DMS153 treated with DMSO at 0.1 percent for 48 hours (cell line): ENCODE measurements around the gene CTAG1A.
"Not testable (repeated sequence)": the region's sequence is repeated elsewhere in the genome, so short reads cannot be mapped to it uniquely, and the experiment has no call there.

ENCODE experiments used
- DNase-seq: peaks from one replicate; lab custom pipeline; 2025; ENCODE audit not compliant: unreplicated experiment; lab: John Stamatoyannopoulos, UW

The CTAG1A gene

GRCh38 chrX:154570361-154570760 lies 14.6 kb upstream of the CTAG1A start:
- DNase-seq, result not testable (repeated sequence)

DNA sequence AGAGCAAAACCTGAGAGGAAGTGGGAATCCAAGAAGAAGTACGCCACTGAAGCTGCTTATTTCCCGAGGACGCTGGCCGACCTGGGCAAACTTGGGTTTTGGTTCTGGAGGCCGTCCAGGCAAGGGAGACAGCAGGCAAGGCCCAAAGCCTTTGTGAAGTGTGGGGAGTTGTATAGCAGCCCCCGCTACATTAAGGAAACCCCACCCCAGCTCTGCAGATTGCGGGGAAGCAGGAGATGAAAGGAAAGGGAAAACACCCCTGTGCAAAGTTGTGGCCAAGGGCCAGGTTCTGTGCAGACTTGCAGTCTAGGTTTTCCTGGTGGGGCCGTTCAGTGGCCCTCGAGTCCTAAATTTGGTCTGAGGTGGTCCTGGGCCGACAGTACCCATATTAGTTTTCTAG lies 11.9 kb upstream of the CTAG1A start:
- not testable (repeated sequence) for DNase-seq

DNA sequence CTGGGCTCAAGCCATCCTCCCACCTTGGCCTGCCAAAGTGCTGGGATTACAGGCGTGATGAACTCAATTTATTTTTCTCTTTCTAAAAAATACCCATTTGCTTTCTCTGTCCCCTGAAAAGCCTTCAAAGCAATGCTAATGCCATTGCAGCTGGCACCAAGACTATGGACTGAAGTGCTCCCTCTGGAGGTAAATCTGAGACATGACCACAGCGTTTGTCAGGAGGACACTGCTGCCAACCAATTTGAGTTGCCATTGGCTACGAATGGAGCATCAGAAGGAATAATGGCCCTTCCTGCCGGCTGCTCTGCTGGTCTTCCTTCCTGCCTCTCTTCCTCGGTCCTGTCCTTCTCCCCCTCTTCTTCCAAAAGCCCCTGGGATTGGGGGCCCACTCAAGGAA lies 9.9 kb upstream of the CTAG1A start:
- DNase-seq, result not testable (repeated sequence)

DNA sequence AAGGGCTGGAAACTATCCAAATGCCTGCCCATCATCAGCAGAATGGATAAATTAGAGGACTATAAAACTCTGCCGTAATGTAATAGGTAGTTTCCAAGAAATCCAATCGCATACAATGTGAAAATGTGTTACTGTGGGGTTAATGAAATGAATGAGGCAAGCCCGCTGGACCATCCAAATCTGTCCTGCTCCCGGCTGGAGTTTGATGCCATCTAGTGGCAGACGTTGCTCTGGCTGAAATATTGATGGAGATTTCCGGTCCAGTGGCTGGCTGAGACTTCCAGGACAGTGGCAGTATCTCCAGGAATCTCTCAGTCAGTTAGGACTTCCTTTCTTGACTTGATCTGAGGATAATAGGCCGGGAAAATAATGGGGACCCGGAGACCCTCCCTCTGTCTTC lies 1.9 kb upstream of the CTAG1A start:
- not testable (repeated sequence) for DNase-seq

- DNase-seq, result not testable (repeated sequence)
Measured at GRCh38 chrX:154590415-154590814, 5.5 kb downstream of the CTAG1A start.

DNA sequence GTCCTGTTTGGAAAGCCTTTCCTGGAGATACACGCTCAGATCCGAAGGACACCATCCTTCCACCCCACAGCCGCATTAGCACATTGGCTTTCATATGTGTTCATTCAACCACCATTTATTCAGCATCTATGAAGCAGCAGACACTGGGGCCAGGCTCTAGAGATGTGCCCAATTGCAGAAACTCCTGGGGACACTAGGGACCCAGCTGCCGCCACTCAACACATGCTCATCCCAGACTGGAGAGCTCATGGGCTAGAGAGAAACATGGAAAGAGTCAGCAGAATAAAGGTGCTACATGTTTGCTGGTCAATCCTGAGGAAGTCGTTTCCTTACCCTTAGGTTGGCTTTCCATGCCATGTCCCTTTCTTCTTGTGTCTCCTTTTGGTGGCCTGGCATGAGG lies 7.6 kb downstream of the CTAG1A start:
- no peak for DNase-seq

DNA sequence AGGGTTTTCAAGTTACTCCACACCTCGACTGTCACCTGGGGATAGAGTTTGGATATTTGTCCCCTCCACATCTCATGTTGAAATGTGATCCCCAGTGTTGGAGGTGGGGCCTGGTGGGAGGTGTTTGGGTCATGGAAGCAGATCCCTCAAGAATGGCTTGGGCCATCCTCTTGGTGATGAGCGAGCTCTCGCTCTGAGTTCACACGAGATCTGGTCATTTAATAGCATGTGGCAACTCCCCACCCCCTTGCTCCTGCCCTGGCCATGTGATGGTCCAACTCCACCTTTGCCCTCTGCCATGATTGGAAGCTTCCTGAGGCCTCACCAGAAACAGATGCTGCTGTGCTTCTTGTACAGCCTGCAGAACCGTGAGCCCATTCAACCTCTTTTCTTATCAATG lies 8.3 kb downstream of the CTAG1A start:
- DNase-seq, result no peak

GRCh38 chrX:154594491-154594890 lies 9.6 kb downstream of the CTAG1A start:
- no peak for DNase-seq

DNA sequence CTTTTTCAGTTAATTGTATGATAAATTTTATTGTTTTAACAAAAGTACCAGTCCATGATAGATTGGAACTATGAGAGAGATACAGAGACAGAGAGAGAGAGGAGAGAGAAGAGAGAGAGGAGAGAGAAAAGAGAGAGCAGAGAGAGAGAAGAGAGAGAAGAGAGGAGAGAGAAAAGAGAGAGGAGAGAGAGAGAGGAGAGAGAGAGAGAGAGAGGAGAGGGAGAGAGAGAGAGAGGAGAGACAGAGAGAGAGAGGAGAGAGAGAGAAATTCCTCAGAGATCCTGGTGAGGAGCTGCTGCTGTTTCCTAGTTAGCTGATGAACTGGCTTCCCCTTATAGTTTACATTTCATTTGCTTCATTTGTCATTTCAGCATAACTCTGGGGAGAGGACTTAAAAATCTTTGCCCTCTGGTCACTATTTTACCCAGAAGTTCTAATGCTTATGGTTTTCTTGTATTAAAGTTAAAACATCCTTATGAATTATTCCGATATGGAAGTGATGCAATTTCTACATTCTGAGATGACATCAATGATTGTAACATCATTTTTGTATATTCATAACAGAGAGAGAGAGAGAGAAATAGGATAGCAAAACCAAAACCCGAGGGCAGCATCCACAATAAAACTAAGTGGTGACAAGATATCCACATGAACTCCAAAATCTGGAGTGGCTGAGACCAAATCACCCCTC lies 10.8 kb downstream of the CTAG1A start:
- no peak for DNase-seq

DNA sequence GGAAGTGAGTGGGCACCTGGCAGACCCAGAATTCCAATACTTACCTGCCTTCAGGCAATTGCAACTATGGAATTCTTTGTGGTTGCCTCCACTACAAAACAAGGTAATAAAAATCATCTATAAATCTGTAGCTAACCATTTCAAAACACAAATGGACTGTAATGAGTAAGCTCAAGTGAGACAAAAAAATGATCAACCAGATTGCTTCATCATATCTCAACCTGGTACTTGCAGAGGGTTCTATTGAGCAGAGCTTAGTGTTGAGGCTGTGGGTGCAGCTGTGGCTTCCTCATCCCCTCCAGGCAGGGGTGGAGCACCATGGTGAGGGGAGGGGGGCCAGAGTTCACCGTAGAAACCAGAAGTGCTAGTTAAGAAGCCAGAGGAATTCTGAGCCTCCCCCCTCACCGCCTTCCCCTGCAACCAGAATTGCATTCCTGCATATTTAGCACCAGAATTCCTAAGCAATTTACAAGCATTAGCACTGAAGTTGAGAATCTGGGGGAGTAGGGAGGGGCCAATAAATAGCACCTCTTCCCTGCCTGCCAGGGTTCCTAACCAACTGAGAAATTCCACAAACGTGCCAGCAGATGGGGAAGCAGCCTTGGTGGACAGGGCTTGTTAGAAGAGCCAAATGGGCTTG lies 11.5 kb downstream of the CTAG1A start:
- no peak for DNase-seq

GRCh38 chrX:154597221-154597620 lies 12.3 kb downstream of the CTAG1A start:
- no peak for DNase-seq

GRCh38 chrX:154598656-154599055 lies 13.7 kb downstream of the CTAG1A start:
- DNase-seq, result no peak

- no peak for DNase-seq
Measured at GRCh38 chrX:154599531-154599930, 14.6 kb downstream of the CTAG1A start.

- DNase-seq, result no peak
Measured at GRCh38 chrX:154600759-154601374, 15.9 kb downstream of the CTAG1A start.

DNA sequence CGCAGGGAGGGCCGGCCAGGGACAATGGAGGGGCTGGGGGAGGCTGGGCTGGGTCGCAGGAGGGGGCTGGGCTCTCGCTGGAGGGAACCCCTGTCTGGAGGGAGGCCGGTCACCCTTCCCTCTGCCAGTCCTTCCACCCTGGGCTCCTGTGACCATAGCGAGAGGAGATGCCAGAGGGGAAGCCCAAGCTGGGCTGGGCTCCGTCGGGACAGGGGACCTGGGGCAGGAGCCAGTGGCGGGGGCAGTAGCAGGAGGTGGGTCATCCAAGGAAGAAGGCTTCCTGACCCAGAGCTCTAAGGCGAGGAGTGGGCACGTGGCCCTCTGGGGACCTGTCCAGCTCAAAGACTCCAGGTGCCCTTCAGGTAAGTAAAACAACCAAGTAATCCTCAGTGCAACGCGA lies 17.3 kb downstream of the CTAG1A start:
- DNase-seq, result no peak

DNA sequence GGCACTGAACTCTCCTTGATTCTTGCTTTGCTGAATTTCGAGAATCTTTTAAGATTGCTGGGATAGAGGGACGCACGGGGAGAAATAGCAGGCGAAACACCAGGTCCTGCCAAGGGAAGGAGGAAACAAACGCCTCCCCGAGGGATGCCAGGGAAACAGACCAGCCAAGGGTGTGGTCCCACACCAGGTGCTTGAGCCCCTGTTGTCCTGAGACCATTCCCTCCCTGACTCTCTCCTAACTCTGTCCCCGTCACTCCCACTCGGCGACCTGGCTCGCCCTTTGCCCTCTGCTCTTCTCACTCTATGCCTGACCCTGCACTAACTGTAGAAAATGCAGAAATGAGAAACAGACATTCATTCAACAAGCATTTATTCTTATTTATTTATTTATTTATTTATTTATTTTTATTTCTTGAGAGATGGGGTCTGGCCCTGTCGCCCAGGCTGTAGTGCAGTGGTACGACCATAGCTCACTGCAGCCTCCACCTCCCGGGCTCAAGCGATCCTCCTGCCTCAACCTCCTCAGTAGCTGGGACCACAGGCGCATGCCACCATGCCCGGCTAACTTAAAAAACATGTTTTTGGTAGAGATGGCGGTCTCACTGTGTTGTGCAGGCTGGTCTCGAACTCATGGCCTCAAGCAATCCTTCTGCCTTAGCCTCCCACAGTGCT lies 18.0 kb downstream of the CTAG1A start:
- no peak for DNase-seq

DNA sequence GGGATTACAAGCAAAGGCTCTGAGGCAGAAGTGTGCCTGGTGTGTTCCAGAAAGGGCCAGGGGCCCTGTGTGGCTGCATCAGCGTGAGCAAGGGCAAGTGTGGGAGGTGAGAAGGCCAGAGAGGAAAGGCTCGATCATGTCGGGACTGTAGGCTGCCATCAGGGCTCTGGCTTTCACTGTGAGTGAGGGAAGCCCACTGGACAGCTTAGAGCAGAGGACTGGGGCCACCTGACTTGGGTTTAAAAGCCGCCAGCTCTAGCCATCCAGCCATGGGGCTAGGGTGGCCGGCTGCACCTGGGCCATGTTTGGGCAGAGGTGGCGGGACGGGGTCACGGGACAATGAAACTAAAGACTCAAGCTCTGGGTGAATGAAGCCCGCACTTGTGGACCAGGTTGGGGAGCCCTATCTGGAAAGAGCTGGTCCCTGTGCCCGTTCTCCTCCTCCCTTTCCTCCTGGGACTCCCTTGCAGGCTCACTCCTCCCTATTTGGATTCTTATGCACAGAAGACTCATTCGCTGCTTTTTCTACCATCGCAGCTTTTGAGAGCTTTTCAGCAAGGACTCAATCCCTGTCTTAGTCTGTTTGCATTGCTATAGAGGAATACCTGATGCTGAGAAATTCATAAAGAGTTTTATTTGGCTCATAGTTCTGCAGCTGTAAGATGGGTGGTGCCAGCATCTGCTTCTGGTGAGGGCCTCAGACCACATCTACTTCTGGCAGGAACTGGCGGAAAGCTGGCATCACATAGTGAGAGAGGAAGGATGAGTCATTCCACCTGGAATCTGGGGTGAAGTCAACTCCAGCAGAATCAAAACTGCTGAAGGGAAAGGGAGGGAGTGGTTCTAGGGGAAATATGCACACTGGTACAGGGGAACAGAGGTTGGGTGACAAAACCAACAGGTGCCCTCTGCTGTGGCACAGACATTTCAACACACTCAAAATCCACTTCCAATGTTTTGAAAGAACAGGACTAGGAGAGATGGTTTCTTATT lies 18.8 kb downstream of the CTAG1A start:
- no peak for DNase-seq

DNA sequence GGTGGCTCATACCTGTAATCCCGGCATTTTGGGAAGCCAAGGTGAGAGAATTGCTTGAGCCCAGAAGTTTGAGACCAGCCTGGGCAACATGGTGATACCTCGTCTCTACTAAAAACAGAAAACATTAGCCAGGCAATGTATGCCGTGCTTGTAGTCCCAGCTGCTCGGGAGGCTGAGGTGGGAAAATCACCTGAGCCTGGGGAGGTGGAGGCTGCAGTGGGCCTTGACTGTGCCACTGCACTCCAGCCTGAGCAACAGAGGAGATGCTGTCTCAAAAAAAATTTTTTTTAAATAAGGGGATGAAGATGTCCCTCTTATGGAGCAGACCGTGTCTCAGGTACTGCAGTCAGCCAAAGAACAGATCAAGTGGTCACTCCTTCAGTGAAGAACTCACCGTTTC lies 20.6 kb downstream of the CTAG1A start:
- DNase-seq, result no peak

DNA sequence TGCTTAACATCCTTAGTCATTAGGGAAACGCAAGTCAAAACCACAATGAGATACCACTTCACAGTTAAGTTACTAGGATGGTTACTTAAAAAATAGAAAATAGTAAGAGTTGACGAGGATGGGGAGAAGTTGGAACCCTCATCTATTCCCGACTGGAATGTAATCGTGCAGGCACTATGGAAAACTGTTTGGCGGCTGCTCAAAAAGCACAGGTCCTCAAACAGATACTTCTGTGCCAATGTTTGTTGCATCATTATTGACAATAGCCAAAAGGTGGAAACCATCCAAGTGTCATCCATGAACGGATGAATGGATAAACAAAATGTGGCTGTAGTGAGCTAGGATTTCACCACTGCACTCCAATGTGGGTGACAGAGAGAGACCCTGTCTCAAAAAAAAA lies 22.4 kb downstream of the CTAG1A start:
- DNase-seq, result peak; percentile 19

GRCh38 chrX:154607976-154608375 lies 23.0 kb downstream of the CTAG1A start:
- DNase-seq, result not testable (repeated sequence)

DNA sequence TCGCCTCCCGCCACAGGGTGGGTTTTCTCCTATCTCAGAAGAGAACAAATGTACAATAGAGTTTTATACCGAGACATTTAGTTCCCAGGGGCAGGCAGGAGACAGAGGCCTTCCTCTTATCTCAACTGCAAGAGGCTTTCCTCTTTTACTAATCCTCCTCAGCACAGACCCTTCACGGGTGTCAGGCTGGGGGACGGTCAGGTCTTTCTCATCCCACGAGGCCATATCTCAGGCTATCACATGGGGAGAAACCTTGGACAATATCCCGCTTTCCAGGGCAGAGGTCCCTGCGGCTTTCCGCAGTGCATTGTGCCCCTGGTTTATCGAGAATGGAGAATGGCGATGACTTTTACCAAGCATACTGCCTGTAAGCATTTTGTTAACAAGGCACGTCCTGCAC lies 23.9 kb downstream of the CTAG1A start:
- DNase-seq, result not testable (repeated sequence)
